HTR-8/SVneo (cell line): ENCODE data around the gene MRTFB.
A peak's percentile ranks its signal among the peaks of the same experiment; 100 is the strongest.
"Not testable (repeated sequence)": the region's sequence is repeated elsewhere in the genome, so short reads cannot be mapped to it uniquely, and the experiment has no call there.

Experiments
- DNase-seq: peaks from one replicate; pipeline ENCODE4 v3.0.0; 2011; ENCODE audit warnings: low spot score, mixed read lengths; ENCODE audit not compliant: insufficient read length
- FAIRE-seq: peaks from 2 replicates; lab custom pipeline; 2011; peaks lifted over from hg19 to GRCh38; lab: Jason Lieb, UNC

MRTFB gene, protein sequence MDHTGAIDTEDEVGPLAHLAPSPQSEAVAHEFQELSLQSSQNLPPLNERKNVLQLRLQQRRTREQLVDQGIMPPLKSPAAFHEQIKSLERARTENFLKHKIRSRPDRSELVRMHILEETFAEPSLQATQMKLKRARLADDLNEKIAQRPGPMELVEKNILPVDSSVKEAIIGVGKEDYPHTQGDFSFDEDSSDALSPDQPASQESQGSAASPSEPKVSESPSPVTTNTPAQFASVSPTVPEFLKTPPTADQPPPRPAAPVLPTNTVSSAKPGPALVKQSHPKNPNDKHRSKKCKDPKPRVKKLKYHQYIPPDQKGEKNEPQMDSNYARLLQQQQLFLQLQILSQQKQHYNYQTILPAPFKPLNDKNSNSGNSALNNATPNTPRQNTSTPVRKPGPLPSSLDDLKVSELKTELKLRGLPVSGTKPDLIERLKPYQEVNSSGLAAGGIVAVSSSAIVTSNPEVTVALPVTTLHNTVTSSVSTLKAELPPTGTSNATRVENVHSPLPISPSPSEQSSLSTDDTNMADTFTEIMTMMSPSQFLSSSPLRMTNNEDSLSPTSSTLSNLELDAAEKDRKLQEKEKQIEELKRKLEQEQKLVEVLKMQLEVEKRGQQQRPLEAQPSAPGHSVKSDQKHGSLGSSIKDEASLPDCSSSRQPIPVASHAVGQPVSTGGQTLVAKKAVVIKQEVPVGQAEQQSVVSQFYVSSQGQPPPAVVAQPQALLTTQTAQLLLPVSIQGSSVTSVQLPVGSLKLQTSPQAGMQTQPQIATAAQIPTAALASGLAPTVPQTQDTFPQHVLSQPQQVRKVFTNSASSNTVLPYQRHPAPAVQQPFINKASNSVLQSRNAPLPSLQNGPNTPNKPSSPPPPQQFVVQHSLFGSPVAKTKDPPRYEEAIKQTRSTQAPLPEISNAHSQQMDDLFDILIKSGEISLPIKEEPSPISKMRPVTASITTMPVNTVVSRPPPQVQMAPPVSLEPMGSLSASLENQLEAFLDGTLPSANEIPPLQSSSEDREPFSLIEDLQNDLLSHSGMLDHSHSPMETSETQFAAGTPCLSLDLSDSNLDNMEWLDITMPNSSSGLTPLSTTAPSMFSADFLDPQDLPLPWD

DNA sequence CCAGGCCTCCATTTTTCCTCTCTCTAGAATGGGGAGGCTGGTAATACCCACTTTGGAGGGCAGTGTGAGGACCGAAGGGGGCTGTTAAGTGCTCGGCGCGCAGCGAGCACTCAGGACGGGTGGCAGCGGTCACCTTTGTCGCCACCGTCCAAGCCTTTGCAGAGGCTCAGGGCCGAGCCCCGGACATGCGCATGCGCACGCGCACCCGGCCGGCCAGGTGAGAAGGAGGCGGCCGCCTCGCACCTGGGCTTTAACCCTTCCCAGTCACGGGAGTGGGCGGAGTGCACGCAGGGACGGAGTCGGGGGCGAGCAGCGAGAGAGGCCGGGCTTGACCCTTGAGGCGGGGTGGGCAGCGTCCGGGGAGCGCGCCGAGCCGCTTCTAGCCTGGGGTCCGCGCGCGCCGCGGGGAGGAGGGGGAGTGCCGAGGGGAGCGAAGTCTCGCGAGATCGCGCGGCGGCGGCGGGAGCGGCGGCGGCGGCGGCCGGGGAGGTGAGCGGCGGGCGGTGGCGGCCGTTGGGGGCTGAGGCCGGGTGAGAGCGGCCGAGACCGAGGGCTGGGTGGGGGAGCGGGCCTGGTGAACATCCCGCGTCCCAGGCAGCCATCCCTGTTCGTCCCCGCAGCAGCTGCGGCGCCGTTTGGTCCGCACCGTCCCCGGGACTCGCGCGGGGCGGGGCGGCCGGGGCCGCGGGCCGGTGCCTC, at the start of gene MRTFB:
Gene MRTFB, plus strand, starts transcription at position 443 of the 699 bp plus-strand sequence. CDS start 69,288 bp downstream, outside the sequence.
- FAIRE-seq (no peak), DNase-seq (peak; percentile 74)

DNA sequence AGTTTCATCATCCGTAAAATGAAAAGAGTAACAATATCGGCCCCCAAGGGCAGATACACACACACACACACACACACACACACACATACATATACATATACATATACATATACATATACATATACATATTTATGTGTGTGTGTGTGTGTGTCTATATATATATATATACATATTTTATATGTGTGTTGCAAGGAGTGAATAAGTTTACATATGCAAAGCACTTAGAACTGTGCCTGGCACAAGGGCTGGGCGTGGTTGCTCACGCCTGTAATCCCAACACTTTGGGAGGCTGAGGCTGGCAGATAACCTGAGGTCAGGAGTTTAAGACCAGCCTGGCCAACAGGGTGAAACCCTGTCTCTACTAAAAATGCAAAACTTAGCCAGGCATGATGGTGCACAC, 47.6 kb upstream of the MRTFB start:
- FAIRE-seq, DNase-seq: not testable (repeated sequence)

DNA sequence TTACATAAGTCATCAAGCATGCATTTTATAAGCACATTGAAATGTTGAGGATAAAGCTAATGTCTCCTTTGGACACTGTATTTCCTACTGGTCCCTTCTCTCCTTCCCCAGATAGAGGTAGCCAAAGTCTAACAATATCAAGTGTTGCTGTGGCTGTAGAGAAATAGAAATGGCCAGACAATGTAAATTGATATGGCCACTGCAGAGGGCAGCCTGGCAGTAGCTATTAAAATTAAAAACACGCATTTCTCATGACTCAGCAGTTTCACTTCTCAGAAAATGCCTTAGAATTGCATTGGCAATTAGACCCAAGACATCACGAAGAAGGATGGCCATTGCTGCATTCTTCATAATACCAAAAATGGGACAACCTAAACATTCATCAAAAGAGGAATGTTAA, 46.8 kb upstream of the MRTFB start:
- FAIRE-seq (no peak), DNase-seq (no peak)

DNA sequence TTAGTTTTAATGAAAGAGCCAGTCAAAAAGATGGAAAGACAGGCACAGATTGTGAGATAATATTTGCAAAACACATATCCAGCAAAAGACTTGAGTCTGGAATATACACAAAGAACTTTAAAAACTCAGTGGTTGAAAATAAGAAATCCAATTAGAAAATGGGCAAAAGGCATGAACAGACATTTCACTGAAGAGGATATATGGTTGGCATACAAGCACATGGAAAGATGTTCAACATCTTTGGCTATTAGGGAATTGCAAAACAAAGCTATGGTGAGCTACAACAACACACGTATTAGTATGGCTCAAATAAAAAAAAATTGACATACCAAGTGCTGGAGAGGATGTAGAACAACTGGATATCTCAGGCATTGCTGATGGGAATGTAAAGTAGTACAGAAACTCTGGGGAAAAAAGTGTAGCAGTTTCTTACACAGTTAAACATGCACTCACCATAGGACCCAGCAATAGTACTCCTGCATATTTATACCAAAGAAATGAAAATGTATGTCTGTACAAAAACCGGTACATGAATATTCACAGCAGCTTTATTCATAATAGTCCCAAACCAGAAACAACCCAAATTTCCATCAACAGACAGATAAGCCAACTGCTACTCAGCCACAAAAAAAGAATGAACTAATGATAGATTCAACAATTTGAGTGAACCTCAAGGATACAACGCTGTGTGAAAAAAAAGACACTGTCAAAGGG, 44.4 kb upstream of the MRTFB start:
- FAIRE-seq: no peak
- no peak for DNase-seq

DNA sequence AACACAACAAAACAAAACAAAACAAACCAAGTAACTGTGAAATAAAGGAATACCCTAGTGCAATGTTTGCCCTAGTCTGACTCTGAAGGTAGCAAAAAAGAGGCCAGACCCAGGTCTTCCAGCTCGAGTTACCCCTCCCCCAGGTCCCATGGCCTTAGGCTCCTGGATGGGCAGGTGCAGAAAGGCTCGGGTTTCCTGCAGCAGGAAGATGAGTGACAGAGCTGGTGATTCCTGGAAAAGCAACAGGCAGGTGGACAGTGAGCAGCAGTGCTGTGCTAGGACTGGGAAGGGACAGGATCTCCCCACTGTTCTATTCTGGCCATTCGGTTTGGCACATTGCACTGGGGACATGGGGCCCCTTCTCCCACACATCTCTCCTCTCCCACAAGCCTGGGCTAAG, 42.9 kb upstream of the MRTFB start:
- FAIRE-seq (no peak), DNase-seq (no peak)

DNA sequence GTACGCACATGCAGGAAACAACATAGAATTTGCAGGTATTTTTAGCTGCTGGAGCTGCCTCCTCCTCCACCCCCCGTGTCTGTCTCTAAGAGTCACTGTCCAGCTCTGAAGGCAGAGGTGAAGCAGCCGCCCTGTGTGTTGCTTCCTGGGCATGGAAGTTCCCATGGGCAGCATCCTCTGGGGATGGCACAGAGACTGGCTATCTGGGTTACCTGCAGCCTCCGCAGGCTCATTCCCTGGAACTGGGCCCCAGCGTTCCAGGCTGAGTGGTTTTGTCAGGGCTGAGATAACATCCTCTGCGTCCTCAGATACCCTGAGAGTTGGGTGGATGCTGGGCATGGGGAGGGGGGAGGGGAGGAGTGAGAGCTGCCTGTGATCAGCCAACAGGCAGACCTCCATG, 41.5 kb upstream of the MRTFB start:
- FAIRE-seq (no peak), DNase-seq (no peak)

DNA sequence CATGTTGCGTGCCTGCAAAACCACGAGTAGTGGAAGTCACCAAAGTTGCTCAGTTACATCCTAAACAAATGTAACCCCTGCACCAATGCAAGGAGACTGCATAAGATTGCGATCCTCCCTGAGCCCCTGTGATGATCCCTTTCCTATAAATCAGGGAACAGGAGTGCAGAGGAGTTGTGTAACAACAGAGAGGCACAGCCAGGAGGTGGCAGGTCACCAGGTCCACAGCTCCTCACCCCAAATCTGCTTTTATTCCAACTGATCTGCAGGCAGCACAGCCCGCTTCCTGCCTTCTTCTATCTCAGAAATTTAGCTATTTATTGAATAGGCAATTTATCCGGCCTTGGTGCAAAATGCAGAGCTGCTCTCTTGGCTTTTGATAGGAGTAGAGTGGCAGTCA, 36.0 kb upstream of the MRTFB start:
- FAIRE-seq (no peak), DNase-seq (no peak)

DNA sequence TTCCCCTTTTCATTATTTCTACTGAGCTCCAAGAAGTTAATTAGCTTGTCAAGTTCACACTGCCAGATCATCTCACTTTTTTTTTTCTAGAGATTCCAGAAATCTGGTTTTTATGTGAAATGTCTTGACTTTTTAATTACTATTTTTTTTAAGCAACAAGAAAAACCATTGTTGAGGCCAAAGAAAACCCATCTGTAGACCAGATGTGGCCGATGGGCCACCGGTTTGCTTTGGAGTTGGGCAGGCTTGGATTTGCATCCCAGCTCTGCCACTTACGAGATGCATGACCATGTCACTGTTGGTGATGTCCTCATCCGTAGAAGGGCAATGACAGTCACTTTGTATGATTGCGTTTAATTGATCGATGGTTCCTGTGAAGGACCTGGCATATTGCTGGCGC, 34.2 kb upstream of the MRTFB start:
- DNase-seq (no peak), FAIRE-seq (no peak)

DNA sequence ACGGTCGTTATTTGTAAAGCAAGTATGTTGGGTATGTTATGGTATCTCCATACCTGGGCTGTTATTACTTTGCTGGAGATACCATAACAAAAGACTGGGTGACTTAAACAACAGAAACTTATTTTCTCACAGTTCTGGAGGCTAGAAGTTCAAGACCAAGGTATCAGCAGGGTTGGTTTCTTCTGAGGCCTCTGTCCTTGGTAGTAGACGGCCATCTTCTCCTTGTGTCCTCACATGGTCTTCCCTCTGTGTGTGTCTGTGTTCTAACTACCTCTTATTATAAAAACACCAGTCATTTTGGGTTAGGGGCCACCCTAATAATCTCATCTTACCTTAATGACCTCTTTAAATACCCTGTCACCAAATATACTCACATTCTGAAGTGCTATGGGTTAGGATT, 33.2 kb upstream of the MRTFB start:
- no peak for FAIRE-seq
- no peak for DNase-seq

DNA sequence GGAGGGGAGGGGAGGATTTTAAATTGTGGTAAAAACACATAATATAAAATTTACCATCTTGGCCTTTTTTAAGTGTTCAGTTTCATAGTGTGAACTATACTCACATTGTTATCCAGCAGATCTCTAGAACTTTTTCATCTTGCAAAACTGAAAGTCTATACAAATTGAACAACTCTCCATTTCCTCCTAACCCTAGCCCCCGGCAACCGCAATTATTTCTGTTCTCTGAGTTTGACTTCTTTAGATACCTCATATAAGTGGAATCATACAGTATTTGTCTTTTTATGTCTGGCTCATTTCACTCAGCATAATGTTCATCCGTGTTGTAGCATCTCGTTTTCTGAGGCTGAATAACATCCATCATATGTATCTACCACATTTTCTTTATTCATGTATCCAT, 30.0 kb upstream of the MRTFB start:
- no peak for DNase-seq
- no peak for FAIRE-seq

DNA sequence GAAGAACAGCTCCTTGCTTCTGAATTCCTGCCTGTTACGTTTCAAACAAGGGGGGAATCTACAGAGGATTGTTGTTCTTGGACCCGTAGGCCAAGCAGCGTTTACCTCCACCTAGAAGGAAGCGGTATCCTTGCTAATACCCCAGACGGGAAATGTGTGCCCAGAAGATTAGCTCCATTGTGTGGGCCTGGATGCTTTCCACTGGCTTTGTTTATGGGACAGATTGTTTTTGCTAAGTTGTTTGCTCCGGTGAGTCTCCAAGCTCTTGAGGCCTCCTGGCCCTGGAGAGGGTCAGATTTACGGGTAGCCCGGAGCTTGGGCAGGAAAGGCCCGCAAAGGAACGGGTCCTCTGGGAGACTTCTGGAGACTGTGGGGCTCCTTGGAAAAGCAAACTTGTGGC, 28.4 kb upstream of the MRTFB start:
- FAIRE-seq (no peak), DNase-seq (no peak)

DNA sequence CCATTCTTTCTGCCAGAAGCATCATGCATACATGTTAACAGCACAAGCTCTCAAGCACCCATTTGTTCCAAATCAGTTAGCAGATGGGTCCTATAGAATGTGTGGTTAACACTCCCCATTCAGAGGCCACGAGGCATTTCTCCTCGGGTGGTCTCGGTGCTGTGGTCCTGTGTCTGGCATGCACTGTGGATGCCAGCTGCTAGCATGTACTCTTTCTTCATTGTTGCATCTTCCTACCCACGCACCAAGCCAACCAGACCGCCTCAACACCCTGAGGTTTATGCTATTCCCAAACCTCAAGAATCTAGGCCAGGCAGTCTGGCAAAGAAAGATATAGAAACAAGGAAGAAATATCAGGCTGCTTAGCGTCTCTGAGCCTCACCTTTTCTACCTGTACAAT, 27.8 kb upstream of the MRTFB start:
- DNase-seq (no peak), FAIRE-seq (no peak)

DNA sequence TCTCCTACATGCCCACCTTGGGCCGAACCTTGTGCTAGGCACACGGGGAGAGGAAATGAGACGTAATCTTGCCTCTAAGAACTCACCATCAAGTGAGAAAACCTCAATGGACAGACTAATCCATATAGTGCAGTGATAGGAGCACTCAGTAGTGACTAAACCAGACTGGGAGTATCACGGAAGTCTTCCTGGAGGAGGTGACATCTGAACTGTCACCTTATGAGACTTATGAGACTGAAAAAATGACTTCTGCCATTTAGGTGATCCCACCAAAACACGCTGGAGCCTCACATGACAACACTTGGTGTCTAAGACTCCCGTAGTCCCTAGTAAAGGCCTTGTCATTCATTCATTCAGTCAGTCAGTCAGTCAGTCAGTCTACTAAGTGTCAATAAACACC, 27.3 kb upstream of the MRTFB start:
- FAIRE-seq (no peak), DNase-seq (no peak)

DNA sequence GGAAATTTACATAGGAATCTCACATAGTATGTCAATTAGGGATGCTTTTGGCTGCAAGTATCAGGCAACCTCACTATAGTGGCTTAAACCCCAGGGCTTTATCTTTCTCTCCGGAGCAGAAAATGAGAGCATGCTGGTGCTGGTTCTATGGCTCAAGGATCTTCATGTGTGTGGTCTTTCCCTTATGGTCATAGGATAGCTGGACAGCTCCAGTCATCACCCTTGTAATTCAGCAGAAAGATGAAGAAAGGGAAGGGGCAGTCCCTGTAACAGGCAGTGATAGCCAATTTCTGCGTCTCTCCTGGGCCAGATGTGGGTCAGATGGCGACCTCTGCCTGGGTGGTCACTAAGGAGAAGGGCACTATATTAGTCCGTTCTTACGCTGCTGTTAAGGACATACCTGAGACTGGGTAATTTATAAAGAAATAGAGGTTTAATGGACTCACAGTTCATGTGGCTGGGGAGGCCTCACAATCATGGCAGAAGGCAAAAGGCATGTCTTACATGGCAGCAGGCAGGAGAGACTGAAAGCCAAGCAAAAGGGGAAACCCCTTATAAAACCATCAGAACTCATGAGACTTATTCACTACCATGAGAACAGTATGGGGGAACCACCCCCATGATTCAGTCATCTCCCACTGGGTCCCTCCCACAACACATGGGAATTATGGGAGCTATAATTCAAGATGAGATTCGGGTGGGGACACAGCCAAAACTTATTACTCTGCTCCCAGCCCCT, 23.8 kb upstream of the MRTFB start:
- FAIRE-seq, DNase-seq: not testable (repeated sequence)

DNA sequence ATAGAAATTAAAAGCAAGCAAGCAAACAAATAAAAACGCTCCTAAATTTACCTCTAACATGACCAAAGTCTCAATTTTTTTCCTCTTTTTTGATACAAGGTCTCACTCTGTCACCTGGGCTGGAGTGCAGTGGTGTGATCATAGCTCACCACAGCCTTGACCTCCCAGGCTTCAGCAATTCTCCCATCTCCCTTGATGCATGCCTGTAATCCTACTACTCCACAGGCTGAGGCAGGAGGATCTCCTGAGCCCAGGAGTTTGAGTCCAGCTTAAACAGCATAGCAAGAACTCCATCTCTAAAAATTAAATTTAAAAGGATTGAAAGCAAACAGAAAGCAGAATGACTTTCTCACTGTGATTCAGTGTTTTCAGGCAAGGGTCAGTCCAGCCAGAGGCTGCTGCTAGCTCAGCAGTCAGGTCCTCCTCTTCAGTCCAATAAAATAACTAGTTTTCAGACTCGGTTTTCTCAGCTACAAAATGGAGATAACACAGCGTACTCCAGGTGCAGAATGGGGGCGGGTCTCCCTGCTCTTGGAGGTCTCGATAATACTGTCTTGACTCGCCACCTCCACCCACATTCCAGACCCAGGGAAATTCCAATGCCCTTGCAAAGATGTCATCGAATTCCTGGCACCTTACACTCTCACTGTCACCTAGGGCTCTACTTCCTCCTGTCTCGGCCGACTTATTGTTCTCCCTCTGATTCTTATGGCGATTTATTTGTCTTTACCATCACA, 20.7 kb upstream of the MRTFB start:
- DNase-seq (peak; percentile 29), FAIRE-seq (no peak)

DNA sequence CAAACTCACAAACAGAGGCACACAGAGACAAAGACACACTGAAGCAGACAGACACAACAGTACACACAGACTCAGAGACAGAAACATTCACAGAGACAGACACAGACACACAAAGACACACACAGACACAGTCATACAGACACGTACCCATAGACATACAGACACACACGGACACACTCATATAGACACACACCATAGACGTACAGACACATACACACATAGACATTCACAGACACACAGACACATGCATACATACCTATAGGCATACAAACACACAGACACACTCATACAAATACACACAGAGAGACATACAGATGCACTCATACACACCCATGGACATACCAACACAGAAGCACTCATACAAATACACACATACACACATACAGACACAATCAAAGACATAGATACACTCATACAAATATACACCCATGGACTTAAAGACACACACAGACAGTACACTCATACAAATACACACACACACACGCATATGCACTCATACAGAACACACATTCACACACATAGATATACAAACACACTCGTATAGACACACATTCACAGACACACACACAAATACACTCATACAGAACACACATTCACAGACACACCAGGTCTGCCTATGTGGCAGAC, 19.9 kb upstream of the MRTFB start:
- FAIRE-seq (peak; percentile 80), DNase-seq (no peak)

DNA sequence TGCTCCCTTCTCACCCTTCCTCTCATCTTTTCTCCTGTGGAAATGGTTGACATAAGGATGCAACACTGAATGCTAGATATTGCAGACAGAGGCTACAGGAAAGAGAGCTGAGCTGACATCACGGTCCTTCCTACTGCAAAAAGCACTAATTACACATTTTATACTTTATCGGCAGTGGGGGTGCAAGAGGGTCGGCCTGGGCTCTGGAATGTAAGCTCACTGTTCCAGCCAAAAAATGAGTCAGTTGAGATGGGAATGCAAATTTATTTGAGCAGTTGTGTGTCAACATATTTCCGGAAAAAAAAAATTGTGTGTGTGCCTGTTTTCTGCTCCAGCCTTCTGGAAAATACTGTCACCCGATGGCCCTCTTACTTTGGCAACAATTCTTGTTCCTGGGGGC, 14.1 kb upstream of the MRTFB start:
- FAIRE-seq: no peak
- DNase-seq: no peak

DNA sequence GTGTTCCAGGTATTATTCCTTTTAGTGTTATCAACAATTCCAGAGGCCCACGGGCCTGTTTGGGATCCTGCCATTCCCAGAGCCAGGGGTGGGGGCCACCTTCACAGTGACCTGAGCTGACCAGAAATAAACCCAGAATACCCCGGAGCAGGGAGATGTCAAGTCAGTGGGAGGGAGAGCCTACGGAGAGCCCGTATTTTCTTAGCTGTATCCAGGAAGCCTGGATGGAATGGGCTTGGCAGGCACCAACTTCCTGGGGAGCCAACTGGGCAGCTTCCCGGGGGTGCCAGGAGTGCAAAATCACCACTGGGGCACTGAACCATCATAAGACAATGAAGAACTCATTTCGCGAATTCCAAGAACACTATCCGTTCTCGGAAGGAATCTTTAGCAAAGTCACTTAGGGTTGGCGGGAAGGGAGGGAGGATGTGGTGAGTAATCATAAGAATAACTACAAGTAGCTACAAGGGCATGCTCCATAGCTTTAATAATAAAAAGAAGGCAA, 13.2 kb upstream of the MRTFB start:
- FAIRE-seq (no peak), DNase-seq (no peak)
